GM12878 (cell line): Measurements from ENCODE around the gene SOCS1. TPM values are rescaled to one million over a fixed set of nuclear protein-coding genes. Genes with fewer than 3 reads are reported as not detected.

Experiments
- ATAC-seq: fragments of 200-7000 bp; cut with Tn5 transposase; 3 replicates; pipeline ENCODE4 v1.9.1; 2020; ENCODE audit warnings: mild to moderate bottlenecking, moderate library complexity
- BruUV-seq: library from RNA; stranded (reverse); fragments of 400-500 nt; replicated peaks from 2 replicates; lab custom pipeline; 2021; lab: Mats Ljungman, UMichigan
- CTCF ChIA-PET: fragments of 300-600 bp; sonication (Branson Sonifier 250); formaldehyde crosslinking; extraction: SDS; loops from one replicate; lab custom pipeline; 2021; ENCODE audit warnings: inconsistent platforms; lab: Yijun Ruan, JAX
- POLR2A ChIA-PET: fragments of 350-600 bp; formaldehyde crosslinking; extraction: SDS; loops from one replicate; lab custom pipeline; 2021; ENCODE audit warnings: inconsistent platforms; lab: Charles Lee
- RAD21 ChIA-PET: fragments of 300-600 bp; sonication (Branson Sonifier 250); formaldehyde crosslinking; loops from one replicate; lab custom pipeline; 2023; ENCODE audit warnings: antibody characterized with exemption; ENCODE audit not compliant: unreplicated experiment; lab: Charles Lee
- SMC1A ChIA-PET: fragments of 300-600 bp; sonication (Branson Sonifier 250); formaldehyde crosslinking; loops from one replicate; lab custom pipeline; 2023; ENCODE audit not compliant: unreplicated experiment, uncharacterized antibody; lab: Charles Lee
- DNase-seq: peaks from one replicate; pipeline ENCODE4 v3.0.0-alpha.2; 2011; ENCODE audit warnings: low read depth, low spot score
- FAIRE-seq: peaks from 3 replicates; lab custom pipeline; 2011; peaks lifted over from hg19 to GRCh38; lab: Jason Lieb, UNC
- H2AFZ ChIP-seq: 2 replicates; pipeline ENCODE4 v1.6.0; 2011; ENCODE audit warnings: low read depth, low read length, control low read depth; ENCODE audit not compliant: control insufficient read depth
- H3K27ac ChIP-seq: 2 replicates; pipeline ENCODE4 v1.5.1; 2011; ENCODE audit warnings: control low read depth; ENCODE audit not compliant: control insufficient read depth, insufficient read depth
- H3K27me3 ChIP-seq, 2 experiments: replicated peaks in 1 of 2; 2 replicates each; pipeline versions ENCODE4 v1.6.0 to v1.6.1; 2011; ENCODE audit warnings: low read length in 1 of 2; ENCODE audit not compliant: control insufficient read depth in 2 of 2, insufficient read depth in 2 of 2
- H3K36me3 ChIP-seq, 2 experiments: 2 replicates each; pipeline ENCODE4 v1.5.1; 2011; ENCODE audit warnings: low read length in 1 of 2; ENCODE audit not compliant: control insufficient read depth in 2 of 2, insufficient read depth in 2 of 2
- H3K4me1 ChIP-seq: 2 replicates; pipeline ENCODE4 v1.6.1; 2011; ENCODE audit warnings: mild to moderate bottlenecking, low read length, moderate library complexity, mixed read lengths; ENCODE audit not compliant: control insufficient read depth, insufficient read depth
- H3K4me2 ChIP-seq: 2 replicates; pipeline ENCODE4 v1.6.0; 2011; ENCODE audit warnings: control low read depth; ENCODE audit not compliant: control insufficient read depth, insufficient read depth
- H3K4me3 ChIP-seq: fragments of 200-600 bp; sonication (generic); 2 replicates; pipeline ENCODE4 v1.5.1; 2016
- H3K79me2 ChIP-seq: 2 replicates; pipeline ENCODE4 v1.6.0; 2011; ENCODE audit warnings: low read length; ENCODE audit not compliant: control insufficient read depth, insufficient read depth
- H3K9ac ChIP-seq: 2 replicates; pipeline ENCODE4 v1.8.0; 2011; ENCODE audit warnings: low read length, control low read depth, mixed read lengths; ENCODE audit not compliant: control insufficient read depth, insufficient read depth
- H3K9me3 ChIP-seq: replicated peaks from 3 replicates; pipeline ENCODE4 v1.5.1; 2011; ENCODE audit warnings: mild to moderate bottlenecking, low read length; ENCODE audit not compliant: control insufficient read depth, insufficient read depth
- H4K20me1 ChIP-seq: 2 replicates; pipeline ENCODE4 v1.6.0; 2011; ENCODE audit not compliant: control insufficient read depth, insufficient read depth
- CBX3 ChIP-seq: fragments of 200-600 bp; sonication (generic); IDR thresholded peaks from 2 replicates; pipeline ENCODE4 v1.6.1; 2016; ENCODE audit warnings: low read depth, borderline replicate concordance
- CHD4 ChIP-seq: fragments of 200-600 bp; sonication (generic); IDR thresholded peaks from 2 replicates; pipeline ENCODE4 v1.6.1; 2016; ENCODE audit warnings: mild to moderate bottlenecking
- IKZF2 ChIP-seq, 2 experiments: fragments of 450-650 bp; IDR thresholded peaks; 2 replicates each; pipeline ENCODE4 v1.6.1; 2017; ENCODE audit warnings: mild to moderate bottlenecking in 2 of 2, moderate library complexity in 2 of 2
- NR2F1 ChIP-seq: fragments of 450-650 bp; conservative IDR thresholded peaks from 2 replicates; pipeline ENCODE4 v1.6.1; 2017; ENCODE audit warnings: mild to moderate bottlenecking
- RB1 ChIP-seq: fragments of 450-650 bp; formaldehyde crosslinking; IDR thresholded peaks from 2 replicates; pipeline ENCODE4 v1.6.1; 2017; ENCODE audit warnings: mild to moderate bottlenecking, borderline replicate concordance
- TAF1 ChIP-seq: IDR thresholded peaks from 2 replicates; pipeline ENCODE4 v1.6.1; 2011; ENCODE audit warnings: mild to moderate bottlenecking, low read depth, low read length, borderline replicate concordance
- WGBS: methylation state at CpG from one replicate; pipeline ENCODE4 v1.1.6; 2016; ENCODE audit warnings: low lambda C conversion rate; ENCODE audit not compliant: insufficient replicate concordance, insufficient coverage; ENCODE audit errors: missing lambda C conversion rate; 5-methylcytosine and 5-hydroxymethylcytosine counted together
- in situ Hi-C: fragments of 300-500 bp; cut with MboI; formaldehyde crosslinking; loops from 9 replicates; pipeline ENCODE4 v1.14.3; 2018; ENCODE audit warnings: mixed read lengths
- intact Hi-C: fragments of 100-400 bp; cut with micrococcal nuclease; formaldehyde crosslinking; loops from one replicate; pipeline ENCODE4 v1.14.2; 2022; ENCODE audit not compliant: unreplicated experiment
- polyA plus RNA-seq, 11 experiments: library from polyadenylated mRNA; depleted of rRNA in 4 of 11; unstranded in 6 of 11; stranded (reverse) in 5 of 11; fragments of >200 nt; fragmentation: Nextera tagmentation in 4 of 11; fragmentation: Illumina TruSeq in 1 of 11; extraction: Ambion mirVana in 4 of 11; extraction: Trizol in 1 of 11; gene quantifications; 1 replicate in 1 of 11; 2 replicates in 10 of 11; pipeline versions ENCODE4 v1.2.1 to v1.2.3, GENCODE V29; 2011 to 2016; ENCODE audit warnings: inconsistent platforms in 2 of 11, missing spikeins in 2 of 11, low read depth in 1 of 11
- total RNA-seq, 4 experiments: library from RNA; depleted of rRNA in 3 of 4; stranded (reverse); fragments of >200 nt in 3 of 4; fragmentation: Illumina TruSeq in 1 of 4; extraction: Trizol in 1 of 4; gene quantifications; 2 replicates each; pipeline versions ENCODE4 v1.2.1 to v1.2.3, GENCODE V29; 2013 to 2021
- TF ChIP-seq, protein P1 (sequence below): fragments of 450-650 bp; IDR thresholded peaks from 2 replicates; pipeline ENCODE4 v1.6.1; 2014; ENCODE audit warnings: mild to moderate bottlenecking
- TF ChIP-seq, protein P2 (sequence below): fragments of 450-650 bp; conservative IDR thresholded peaks from 2 replicates; pipeline ENCODE4 v1.6.1; 2017; ENCODE audit warnings: mild to moderate bottlenecking, moderate library complexity

Gene SOCS1
- total and polyA plus RNA-seq, 10 of the 15 experiments (the other 5 are each of a cell fraction or from before 2014, with no cell fraction given) = 0.42 to 39.8 (median 11.2) TPM

DNA sequence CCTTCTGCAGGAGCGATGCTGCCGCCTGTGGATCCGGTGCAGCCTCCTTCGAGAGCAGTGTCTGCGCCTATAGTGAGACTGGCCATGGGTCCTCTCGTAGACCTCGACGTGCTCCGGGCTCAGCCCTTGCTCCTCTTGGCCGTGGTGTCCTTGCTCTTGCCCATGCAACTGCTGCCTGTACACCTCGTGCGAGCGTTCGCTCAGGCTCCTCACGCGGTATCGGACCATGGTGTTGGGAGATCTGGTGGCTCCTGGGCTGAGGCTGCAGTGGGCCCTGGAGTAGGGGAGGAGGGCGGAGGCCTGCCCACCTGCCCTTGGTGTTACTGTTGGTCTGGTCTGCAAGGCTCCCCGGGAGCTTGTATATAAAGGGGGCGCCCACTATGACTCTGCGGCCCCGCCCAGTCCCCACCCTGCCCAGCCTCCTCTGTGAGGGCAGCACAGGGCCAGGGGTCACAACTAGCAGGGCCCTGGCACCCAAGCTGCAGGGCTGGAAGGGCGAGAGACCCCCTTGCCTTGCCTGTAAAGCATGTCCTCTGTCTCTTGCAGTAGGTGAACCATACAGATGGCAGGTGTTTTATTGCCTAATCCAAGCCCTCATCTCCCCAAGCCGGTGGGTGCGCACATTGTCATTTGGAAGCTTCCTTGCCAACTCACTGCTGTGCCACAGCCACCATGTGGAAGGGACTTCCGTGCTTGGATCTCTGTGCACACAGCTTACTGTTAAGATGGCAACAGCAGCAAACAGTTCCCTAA lies 20.3 kb upstream of the SOCS1 start, which contains the start of gene PRM2:
TSS of gene PRM2 (minus strand) at position 338 of the 753 bp plus-strand sequence. CDS start at position 228, 110 bp downstream.
- TF ChIP-seq TAF1 (no peak), CBX3 (no peak), NR2F1 (no peak), IKZF2 (IDR thresholded peaks at IDR 0.05) (no peak), CHD4 (no peak), RB1 (no peak)
- TF ChIP-seq, protein P1, sequence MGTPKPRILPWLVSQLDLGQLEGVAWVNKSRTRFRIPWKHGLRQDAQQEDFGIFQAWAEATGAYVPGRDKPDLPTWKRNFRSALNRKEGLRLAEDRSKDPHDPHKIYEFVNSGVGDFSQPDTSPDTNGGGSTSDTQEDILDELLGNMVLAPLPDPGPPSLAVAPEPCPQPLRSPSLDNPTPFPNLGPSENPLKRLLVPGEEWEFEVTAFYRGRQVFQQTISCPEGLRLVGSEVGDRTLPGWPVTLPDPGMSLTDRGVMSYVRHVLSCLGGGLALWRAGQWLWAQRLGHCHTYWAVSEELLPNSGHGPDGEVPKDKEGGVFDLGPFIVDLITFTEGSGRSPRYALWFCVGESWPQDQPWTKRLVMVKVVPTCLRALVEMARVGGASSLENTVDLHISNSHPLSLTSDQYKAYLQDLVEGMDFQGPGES = no peak
- TF ChIP-seq, protein P2, sequence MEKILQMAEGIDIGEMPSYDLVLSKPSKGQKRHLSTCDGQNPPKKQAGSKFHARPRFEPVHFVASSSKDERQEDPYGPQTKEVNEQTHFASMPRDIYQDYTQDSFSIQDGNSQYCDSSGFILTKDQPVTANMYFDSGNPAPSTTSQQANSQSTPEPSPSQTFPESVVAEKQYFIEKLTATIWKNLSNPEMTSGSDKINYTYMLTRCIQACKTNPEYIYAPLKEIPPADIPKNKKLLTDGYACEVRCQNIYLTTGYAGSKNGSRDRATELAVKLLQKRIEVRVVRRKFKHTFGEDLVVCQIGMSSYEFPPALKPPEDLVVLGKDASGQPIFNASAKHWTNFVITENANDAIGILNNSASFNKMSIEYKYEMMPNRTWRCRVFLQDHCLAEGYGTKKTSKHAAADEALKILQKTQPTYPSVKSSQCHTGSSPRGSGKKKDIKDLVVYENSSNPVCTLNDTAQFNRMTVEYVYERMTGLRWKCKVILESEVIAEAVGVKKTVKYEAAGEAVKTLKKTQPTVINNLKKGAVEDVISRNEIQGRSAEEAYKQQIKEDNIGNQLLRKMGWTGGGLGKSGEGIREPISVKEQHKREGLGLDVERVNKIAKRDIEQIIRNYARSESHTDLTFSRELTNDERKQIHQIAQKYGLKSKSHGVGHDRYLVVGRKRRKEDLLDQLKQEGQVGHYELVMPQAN = no peak
- no TSS peak for BruUV-seq
- whole genome bisulfite sequencing = 75% methylated on average over 26 of the region's 26 CpGs
- ChIA-PET CTCF (interaction anchor here (1.0 kb wide), 1 partner anchor 305 kb away, joined by 5 read pairs; no protein-coding TSS in a partner anchor), RAD21 (interaction anchor here (1.6 kb wide), 1 partner anchor 21 kb away, joined by 4 read pairs; no protein-coding TSS in a partner anchor), POLR2A (interaction anchor here (0.7 kb wide), 1 partner anchor 8 kb away, joined by 6 read pairs; no protein-coding TSS in a partner anchor), SMC1A (interaction anchor here (0.8 kb wide), 1 partner anchor 22 kb away, joined by 3 read pairs; no protein-coding TSS in a partner anchor)
- in situ Hi-C loops (no loop called here), intact Hi-C loops (no loop called here)
- FAIRE-seq = no peak
- DNase-seq = no peak
- no peak for ATAC-seq
- no peak within 1 kb of the TSS for H3K4me2 ChIP-seq
- H3K27me3 ChIP-seq = no peaks in the 10 kb centered on the region
- H3K79me2 ChIP-seq = no peaks in the 10 kb centered on the region
- no peak within 1 kb of the TSS for H2AFZ ChIP-seq
- no peak within 1 kb of the TSS for H3K4me3 ChIP-seq
- no peaks in the 10 kb centered on the region for H3K4me1 ChIP-seq
- H4K20me1 ChIP-seq = no peaks in the 10 kb centered on the region
- H3K9me3 ChIP-seq = no peaks in the 10 kb centered on the region
- H3K36me3 ChIP-seq = no peaks in the 10 kb centered on the region
- H3K27ac ChIP-seq = no peak within 1 kb of the TSS
- no peak within 1 kb of the TSS for H3K9ac ChIP-seq
